ENCODE measurements around the gene CNTN5.

DNA sequence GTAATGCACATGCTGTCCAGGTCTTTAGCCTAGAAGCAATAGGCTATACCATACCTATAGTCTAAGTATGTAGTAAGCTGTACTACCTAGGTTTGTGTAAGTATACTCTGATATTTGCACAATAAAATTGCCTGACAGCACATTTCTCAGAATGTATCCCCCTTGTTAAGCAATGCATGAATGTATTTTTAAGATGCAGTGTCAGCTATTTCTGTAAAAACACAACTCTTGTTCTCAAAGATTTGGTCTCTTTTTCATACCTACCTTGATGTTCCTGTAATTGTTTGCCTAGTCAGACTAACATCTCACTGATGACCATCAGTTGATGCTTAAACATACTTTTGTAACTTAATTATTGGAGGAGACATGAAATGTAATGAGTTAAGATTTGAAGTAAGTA lies 619.9 kb downstream of the CNTN5 start:
- no peak for TF ChIP-seq POLR2A (IDR thresholded peaks at IDR 0.05)
- TF ChIP-seq, protein P1, sequence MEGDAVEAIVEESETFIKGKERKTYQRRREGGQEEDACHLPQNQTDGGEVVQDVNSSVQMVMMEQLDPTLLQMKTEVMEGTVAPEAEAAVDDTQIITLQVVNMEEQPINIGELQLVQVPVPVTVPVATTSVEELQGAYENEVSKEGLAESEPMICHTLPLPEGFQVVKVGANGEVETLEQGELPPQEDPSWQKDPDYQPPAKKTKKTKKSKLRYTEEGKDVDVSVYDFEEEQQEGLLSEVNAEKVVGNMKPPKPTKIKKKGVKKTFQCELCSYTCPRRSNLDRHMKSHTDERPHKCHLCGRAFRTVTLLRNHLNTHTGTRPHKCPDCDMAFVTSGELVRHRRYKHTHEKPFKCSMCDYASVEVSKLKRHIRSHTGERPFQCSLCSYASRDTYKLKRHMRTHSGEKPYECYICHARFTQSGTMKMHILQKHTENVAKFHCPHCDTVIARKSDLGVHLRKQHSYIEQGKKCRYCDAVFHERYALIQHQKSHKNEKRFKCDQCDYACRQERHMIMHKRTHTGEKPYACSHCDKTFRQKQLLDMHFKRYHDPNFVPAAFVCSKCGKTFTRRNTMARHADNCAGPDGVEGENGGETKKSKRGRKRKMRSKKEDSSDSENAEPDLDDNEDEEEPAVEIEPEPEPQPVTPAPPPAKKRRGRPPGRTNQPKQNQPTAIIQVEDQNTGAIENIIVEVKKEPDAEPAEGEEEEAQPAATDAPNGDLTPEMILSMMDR (IDR thresholded peaks at IDR 0.05) = no peak

Measured in uterus (tissue), 2 donors.